ENCODE measurements around the gene PLCL2.
"Not testable (repeated sequence)": the region's sequence is repeated elsewhere in the genome, so short reads cannot be mapped to it uniquely, and the experiment has no call there.

The PLCL2 gene

DNA sequence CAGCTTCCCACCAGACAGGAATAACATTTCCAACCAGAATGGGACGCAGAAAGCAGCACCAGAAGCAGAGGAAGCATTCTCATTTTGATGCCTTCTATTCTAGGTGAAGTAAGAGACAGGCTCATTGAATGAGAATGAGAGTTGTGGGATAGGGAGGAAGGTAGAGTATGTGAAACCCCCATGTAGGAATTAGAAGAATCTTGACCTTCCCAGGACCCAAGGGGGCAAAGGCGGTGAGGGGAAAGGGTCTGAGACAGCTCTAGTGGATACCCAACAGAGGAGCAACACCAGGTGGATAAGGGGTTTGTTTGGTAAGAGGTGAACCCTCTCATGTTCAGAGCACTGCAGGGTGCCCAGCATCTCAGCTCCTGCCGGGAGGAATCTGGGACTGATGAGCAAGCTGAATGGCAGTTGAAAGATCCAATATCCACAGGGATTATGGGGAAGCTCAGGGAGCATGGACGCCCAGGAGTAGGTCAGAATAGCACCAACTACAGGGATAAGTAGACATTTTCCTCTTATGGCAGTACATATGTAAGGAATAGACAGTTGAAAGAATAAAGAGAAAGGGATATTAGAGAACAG, 77.0 kb downstream of the PLCL2 start:
- no peak overlapping the region for H3K27ac ChIP-seq
- TF ChIP-seq FOXP2 (optimal IDR thresholded peaks at IDR 0.05; ENCODE audit: control extremely low read depth, extremely low read length, insufficient read depth), result no peak
- no peak for TF ChIP-seq EZH2 (IDR thresholded peaks at IDR 0.05)
- no peak for TF ChIP-seq POLR2AphosphoS5 (IDR thresholded peaks at IDR 0.05; ENCODE audit: borderline replicate concordance, low read depth, low read length)
- DNase-seq (ENCODE audit: low read depth, low spot score), result no peak
- H3K9me3 ChIP-seq (ENCODE audit: low read depth, low read length), result no peaks in the 10 kb centered on the region
- H3K4me3 ChIP-seq, result no peak overlapping the region
- no peaks in the 10 kb centered on the region for H3K36me3 ChIP-seq (ENCODE audit: insufficient read depth, low read length)
- H3K9ac ChIP-seq (ENCODE audit: insufficient read length), result no peak overlapping the region

DNA sequence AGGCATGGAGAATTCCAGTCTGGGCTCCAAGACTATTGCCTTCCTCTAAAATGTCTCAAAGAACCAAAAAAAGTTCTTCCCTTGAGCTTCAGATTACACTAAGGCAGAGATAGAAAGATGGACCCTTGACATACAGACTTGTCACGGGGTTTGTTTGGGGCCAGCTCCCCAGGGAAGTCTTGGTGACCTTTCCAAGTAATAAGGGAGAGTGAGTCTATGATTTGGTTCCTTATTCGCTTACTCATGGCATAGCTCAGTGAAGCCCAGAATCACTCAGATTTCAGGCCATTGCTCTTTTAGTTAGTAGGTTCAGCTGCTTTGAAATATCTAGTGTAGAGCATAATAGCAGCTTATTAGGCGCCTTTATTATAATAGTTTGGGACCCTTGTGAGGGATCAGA, 90.3 kb downstream of the PLCL2 start:
- no peak for DNase-seq (ENCODE audit: low read depth, low spot score)

DNA sequence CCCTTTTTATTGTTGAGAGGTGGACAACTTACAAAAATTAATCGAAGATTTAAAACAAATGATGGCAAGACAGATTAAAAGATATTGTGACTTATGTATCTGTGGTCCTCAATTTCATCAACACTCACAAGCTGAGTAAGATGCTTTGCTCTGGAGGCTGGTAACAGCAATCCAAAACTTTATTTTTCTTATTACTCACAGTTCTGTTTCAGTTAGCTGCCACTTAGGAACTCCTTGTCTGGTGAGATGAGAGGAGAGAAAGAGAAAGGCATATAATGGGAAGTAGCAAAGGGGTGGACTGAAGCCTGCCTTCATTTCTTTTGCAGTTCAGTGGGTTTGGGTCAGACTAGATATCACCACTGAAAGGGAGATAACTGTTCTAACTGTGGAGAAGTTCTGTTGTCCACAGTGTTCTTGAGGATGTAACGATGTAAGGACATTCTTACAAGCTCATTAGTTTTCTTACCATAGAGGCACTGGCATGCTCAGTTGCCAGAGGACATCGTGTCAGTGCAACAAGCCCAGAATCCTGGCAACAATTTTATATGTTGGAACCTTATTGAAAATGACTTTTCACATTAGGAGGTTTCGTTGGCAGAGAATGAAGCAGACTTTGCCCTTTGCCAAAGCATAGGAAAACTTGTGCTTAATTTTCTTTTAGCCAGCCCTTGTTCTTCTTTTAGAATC, 93.6 kb downstream of the PLCL2 start:
- H3K4me3 ChIP-seq, result no peak overlapping the region
- no peak for DNase-seq (ENCODE audit: low read depth, low spot score)
- no peaks in the 10 kb centered on the region for H3K9me3 ChIP-seq (ENCODE audit: low read depth, low read length)
- no peak overlapping the region for H3K27ac ChIP-seq
- no peak overlapping the region for H3K9ac ChIP-seq (ENCODE audit: insufficient read length)
- H3K36me3 ChIP-seq (ENCODE audit: insufficient read depth, low read length), result no peaks in the 10 kb centered on the region
- TF ChIP-seq POLR2AphosphoS5 (IDR thresholded peaks at IDR 0.05; ENCODE audit: borderline replicate concordance, low read depth, low read length), result no peak
- no peak for TF ChIP-seq EZH2 (IDR thresholded peaks at IDR 0.05)
- no peak for TF ChIP-seq FOXP2 (optimal IDR thresholded peaks at IDR 0.05; ENCODE audit: control extremely low read depth, extremely low read length, insufficient read depth)

More for the DNA sequence above, 90.3 kb downstream of the PLCL2 start:
- Histone ChIP-seq H3K4me3 (no peak overlapping the region), H3K9ac (ENCODE audit: insufficient read length) (no peak overlapping the region), H3K9me3 (ENCODE audit: low read depth, low read length) (no peaks in the 10 kb centered on the region), H3K27ac (no peak overlapping the region), H3K36me3 (ENCODE audit: insufficient read depth, low read length) (no peaks in the 10 kb centered on the region)
- TF ChIP-seq POLR2AphosphoS5 (IDR thresholded peaks at IDR 0.05; ENCODE audit: borderline replicate concordance, low read depth, low read length) (no peak), FOXP2 (optimal IDR thresholded peaks at IDR 0.05; ENCODE audit: control extremely low read depth, extremely low read length, insufficient read depth) (no peak), EZH2 (IDR thresholded peaks at IDR 0.05) (no peak)

DNA sequence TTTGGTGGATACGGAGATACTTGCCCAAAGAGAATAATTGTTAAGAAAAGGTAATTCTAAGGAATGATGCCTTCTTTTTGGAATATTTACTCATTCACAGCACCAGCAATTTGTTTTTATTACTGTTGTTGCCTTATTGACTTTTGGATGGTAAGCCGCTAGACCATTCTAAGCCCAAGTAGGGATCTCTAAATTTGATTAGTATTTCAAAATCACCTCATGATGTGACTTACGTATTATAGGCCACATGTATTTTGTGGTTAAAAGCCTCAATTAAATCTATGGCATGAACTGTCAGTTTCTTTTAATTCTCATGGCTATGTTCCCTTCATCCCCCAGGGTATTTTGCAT, 94.1 kb downstream of the PLCL2 start:
- TF ChIP-seq EZH2 (IDR thresholded peaks at IDR 0.05), result no peak
- no peak for TF ChIP-seq FOXP2 (optimal IDR thresholded peaks at IDR 0.05; ENCODE audit: control extremely low read depth, extremely low read length, insufficient read depth)
- TF ChIP-seq POLR2AphosphoS5 (IDR thresholded peaks at IDR 0.05; ENCODE audit: borderline replicate concordance, low read depth, low read length), result no peak
- Histone ChIP-seq H3K27ac (no peak overlapping the region), H3K36me3 (ENCODE audit: insufficient read depth, low read length) (no peaks in the 10 kb centered on the region), H3K9me3 (ENCODE audit: low read depth, low read length) (no peaks in the 10 kb centered on the region), H3K9ac (ENCODE audit: insufficient read length) (no peak overlapping the region), H3K4me3 (no peak overlapping the region)
- DNase-seq (ENCODE audit: low read depth, low spot score), result no peak

DNA sequence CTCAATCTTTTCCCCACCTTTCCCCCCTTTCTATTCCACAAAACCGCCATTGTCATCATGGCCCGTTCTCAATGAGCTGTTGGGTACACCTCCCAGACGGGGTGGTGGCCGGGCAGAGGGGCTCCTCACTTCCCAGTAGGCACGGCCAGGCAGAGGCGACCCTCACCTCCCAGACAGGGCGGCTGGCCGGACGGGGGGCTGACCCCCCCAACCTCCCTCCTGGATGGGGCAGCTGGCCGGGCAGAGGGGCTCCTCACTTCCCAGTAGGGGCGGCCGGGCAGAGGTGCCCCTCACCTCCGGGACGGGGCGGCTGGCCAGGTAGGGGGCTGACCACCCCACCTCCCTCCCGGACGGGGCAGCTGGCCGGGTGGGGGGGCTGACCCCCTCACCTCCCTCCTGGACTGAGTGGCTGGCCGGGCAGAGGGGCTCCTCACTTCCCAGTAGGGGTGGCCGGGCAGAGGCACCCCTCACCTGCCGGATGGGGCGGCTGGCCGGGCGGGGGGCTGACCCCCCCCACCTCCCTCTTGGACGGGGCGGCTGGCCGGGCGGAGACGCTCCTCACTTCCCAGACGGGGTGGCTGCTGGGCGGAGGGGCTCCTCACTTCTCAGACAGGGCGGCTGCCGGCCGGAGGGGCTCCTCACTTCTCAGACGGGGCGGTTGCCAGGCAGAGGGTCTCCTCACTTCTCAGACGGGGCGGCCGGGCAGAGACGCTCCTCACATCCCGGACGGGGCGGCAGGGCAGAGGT, 95.2 kb downstream of the PLCL2 start:
- H3K27ac ChIP-seq; H3K9ac ChIP-seq (ENCODE audit: insufficient read length); H3K9me3 ChIP-seq (ENCODE audit: low read depth, low read length); H3K36me3 ChIP-seq (ENCODE audit: insufficient read depth, low read length); DNase-seq (ENCODE audit: low read depth, low spot score); H3K4me3 ChIP-seq: not testable (repeated sequence)

DNA sequence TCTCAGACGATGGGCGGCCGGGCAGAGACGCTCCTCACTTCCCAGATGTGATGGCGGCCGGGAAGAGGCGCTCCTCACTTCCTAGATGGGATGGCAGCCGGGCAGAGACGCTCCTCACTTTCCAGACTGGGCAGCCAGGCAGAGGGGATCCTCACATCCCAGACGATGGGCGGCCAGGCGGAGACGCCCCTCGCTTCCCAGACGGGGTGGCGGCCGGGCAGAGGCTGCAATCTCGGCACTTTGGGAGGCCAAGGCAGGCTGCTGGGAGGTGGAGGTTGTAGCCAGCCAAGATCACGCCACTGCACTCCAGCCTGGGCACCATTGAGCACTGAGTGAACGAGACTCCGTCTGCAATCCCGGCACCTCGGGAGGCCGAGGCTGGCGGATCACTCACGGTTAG, 95.8 kb downstream of the PLCL2 start:
- not testable (repeated sequence) for H3K4me3 ChIP-seq; H3K27ac ChIP-seq; H3K9ac ChIP-seq (ENCODE audit: insufficient read length); H3K36me3 ChIP-seq (ENCODE audit: insufficient read depth, low read length); H3K9me3 ChIP-seq (ENCODE audit: low read depth, low read length); DNase-seq (ENCODE audit: low read depth, low spot score)

DNA sequence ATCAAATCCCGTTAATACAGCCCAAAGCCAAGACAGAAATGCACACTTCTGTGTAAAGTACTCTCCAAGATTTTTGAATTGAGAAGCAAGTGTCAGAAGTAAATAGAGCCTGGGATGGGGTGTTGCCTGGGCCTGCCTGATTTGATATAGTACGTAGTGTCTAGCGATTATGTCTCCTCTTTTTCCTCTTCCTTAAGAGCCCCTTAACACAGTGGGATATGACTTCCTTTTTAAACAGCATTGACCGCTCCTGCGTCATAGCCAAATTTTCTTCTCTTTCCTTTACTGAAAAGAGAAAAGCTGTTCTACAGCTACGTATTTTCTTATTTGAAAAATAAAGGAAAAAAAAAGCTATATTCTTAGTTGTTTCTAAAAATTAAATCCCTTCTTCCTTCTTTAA, 97.7 kb downstream of the PLCL2 start:
- TF ChIP-seq EZH2 (IDR thresholded peaks at IDR 0.05), result no peak
- TF ChIP-seq FOXP2 (optimal IDR thresholded peaks at IDR 0.05; ENCODE audit: control extremely low read depth, extremely low read length, insufficient read depth), result no peak
- no peak for TF ChIP-seq POLR2AphosphoS5 (IDR thresholded peaks at IDR 0.05; ENCODE audit: borderline replicate concordance, low read depth, low read length)
- no peaks in the 10 kb centered on the region for H3K36me3 ChIP-seq (ENCODE audit: insufficient read depth, low read length)
- H3K9me3 ChIP-seq (ENCODE audit: low read depth, low read length), result no peaks in the 10 kb centered on the region
- H3K27ac ChIP-seq, result no peak overlapping the region
- DNase-seq (ENCODE audit: low read depth, low spot score), result no peak
- H3K9ac ChIP-seq (ENCODE audit: insufficient read length), result no peak overlapping the region
- H3K4me3 ChIP-seq, result no peak overlapping the region

DNA sequence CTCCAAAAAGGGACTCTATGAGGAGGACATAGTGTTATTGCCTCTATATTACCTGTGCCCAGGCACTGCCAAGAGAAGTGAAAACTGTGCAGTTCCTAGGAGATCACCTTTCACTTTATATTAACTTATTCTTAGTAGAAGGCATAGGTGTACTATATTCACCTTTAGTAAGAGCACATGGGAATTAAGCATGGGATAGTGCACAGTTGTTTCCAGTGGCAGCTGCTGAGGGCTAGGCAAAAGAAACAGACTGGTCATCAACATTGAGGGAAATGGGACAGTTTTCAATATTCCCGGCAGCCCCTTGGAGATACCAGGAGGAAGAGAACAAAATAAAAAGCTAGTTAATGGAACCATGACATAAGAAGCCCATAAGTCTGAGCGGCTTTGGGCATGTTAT, 100.9 kb downstream of the PLCL2 start:
- H3K9ac ChIP-seq (ENCODE audit: insufficient read length), result no peak overlapping the region
- H3K4me3 ChIP-seq, result no peak overlapping the region
- no peaks in the 10 kb centered on the region for H3K36me3 ChIP-seq (ENCODE audit: insufficient read depth, low read length)
- no peak for DNase-seq (ENCODE audit: low read depth, low spot score)
- no peak for TF ChIP-seq EZH2 (IDR thresholded peaks at IDR 0.05)
- no peak for TF ChIP-seq POLR2AphosphoS5 (IDR thresholded peaks at IDR 0.05; ENCODE audit: borderline replicate concordance, low read depth, low read length)
- TF ChIP-seq FOXP2 (optimal IDR thresholded peaks at IDR 0.05; ENCODE audit: control extremely low read depth, extremely low read length, insufficient read depth), result no peak
- no peaks in the 10 kb centered on the region for H3K9me3 ChIP-seq (ENCODE audit: low read depth, low read length)
- no peak overlapping the region for H3K27ac ChIP-seq

DNA sequence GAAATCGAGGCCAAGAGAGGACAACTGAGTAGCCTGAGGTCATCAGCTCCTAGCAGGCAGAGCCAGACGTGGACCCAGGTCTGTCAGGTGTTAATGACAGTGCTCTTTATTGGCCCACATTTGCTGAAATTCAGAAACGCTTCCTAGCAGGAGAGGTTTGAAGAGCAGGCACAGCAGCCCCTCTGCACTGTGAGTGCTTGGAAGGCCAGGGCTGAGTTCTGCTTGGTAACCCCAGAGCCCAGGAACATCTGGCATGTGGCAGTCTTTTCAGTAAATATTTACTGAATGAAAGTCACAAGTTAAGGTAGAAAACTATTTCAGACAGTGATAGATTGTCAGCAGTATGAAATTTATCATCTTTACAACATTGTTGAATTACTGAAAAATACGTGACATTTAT, 102.4 kb downstream of the PLCL2 start:
- Histone ChIP-seq H3K9me3 (ENCODE audit: low read depth, low read length) (no peaks in the 10 kb centered on the region), H3K9ac (ENCODE audit: insufficient read length) (no peak overlapping the region), H3K27ac (no peak overlapping the region), H3K4me3 (no peak overlapping the region), H3K36me3 (ENCODE audit: insufficient read depth, low read length) (no peaks in the 10 kb centered on the region)
- DNase-seq (ENCODE audit: low read depth, low spot score), result no peak
- no peak for TF ChIP-seq EZH2 (IDR thresholded peaks at IDR 0.05)
- no peak for TF ChIP-seq FOXP2 (optimal IDR thresholded peaks at IDR 0.05; ENCODE audit: control extremely low read depth, extremely low read length, insufficient read depth)
- TF ChIP-seq POLR2AphosphoS5 (IDR thresholded peaks at IDR 0.05; ENCODE audit: borderline replicate concordance, low read depth, low read length), result no peak

All from SK-N-MC (cell line).